Panc1 (cell line): ENCODE measurements around the gene TCF3. TPM values are rescaled to one million over a fixed set of nuclear protein-coding genes. Genes with fewer than 3 reads are reported as not detected.

Experiments used
- ATAC-seq: fragments of 200-7000 bp; cut with Tn5 transposase; 2 replicates; pipeline ENCODE4 v1.9.1; 2020; ENCODE audit warnings: mild to moderate bottlenecking, moderate library complexity
- BruUV-seq: library from RNA; stranded (reverse); fragments of 400-500 nt; replicated peaks from 2 replicates; lab custom pipeline; 2021; lab: Mats Ljungman, UMichigan
- CTCF ChIA-PET: fragments of 300-600 bp; sonication (Branson Sonifier 250); formaldehyde crosslinking; loops from one replicate; lab custom pipeline; 2022; ENCODE audit warnings: antibody characterized with exemption; lab: Charles Lee
- POLR2A ChIA-PET: fragments of 300-600 bp; sonication (Branson Sonifier 250); formaldehyde crosslinking; loops from one replicate; lab custom pipeline; 2022; ENCODE audit warnings: antibody characterized with exemption; lab: Charles Lee
- DNase-seq: peaks from one replicate; pipeline ENCODE4 v3.0.0-alpha.2; 2010; ENCODE audit warnings: low read depth, low spot score
- H3K27ac ChIP-seq: 2 replicates; pipeline ENCODE4 v1.5.1; 2011; ENCODE audit warnings: mild to moderate bottlenecking, low read length, inconsistent platforms
- H3K27me3 ChIP-seq: fragments of 200-500 bp; sonication (Bioruptor generic); 2 replicates; pipeline ENCODE4 v1.6.0; 2014; ENCODE audit warnings: low read length, inconsistent platforms; ENCODE audit not compliant: control insufficient read depth, insufficient read depth
- H3K36me3 ChIP-seq: fragments of 200-500 bp; sonication (Bioruptor generic); 2 replicates; pipeline ENCODE4 v1.5.1; 2014; ENCODE audit warnings: inconsistent platforms, mild to moderate bottlenecking, low read length, moderate library complexity; ENCODE audit not compliant: control insufficient read depth, insufficient read depth
- H3K4me1 ChIP-seq: 2 replicates; pipeline ENCODE4 v1.5.1; 2011; ENCODE audit warnings: inconsistent platforms, mild to moderate bottlenecking, low read length, moderate library complexity; ENCODE audit not compliant: control insufficient read depth, insufficient read depth
- H3K4me3 ChIP-seq, 2 experiments: 2 replicates each; pipeline ENCODE4 v1.5.1; 2011 to 2012; ENCODE audit warnings: low read depth in 2 of 2, low read length in 2 of 2, mild to moderate bottlenecking in 2 of 2, inconsistent platforms in 1 of 2, moderate library complexity in 1 of 2
- H3K9me3 ChIP-seq: fragments of 200-500 bp; sonication (Bioruptor generic); 2 replicates; pipeline ENCODE4 v1.5.1; 2014; ENCODE audit warnings: low read depth, mild to moderate bottlenecking, inconsistent platforms, low read length, moderate library complexity; ENCODE audit not compliant: control insufficient read depth, insufficient read depth
- CTCF ChIP-seq: fragments of 450-650 bp; IDR thresholded peaks from 2 replicates; pipeline ENCODE4 v1.5.1; 2017; ENCODE audit warnings: mild to moderate bottlenecking
- POLR2AphosphoS5 ChIP-seq: IDR thresholded peaks from 2 replicates; pipeline ENCODE4 v1.6.1; 2012; ENCODE audit warnings: mild to moderate bottlenecking, low read depth, low read length, moderate library complexity
- REST ChIP-seq, 2 experiments: IDR thresholded peaks; 2 replicates each; pipeline ENCODE4 v1.6.1; 2011 to 2012; ENCODE audit warnings: low read depth in 2 of 2, control low read depth in 1 of 2, low read length in 1 of 2, mild to moderate bottlenecking in 1 of 2, moderate library complexity in 1 of 2; ENCODE audit not compliant: insufficient read depth in 1 of 2
- SIN3A ChIP-seq: IDR thresholded peaks from 2 replicates; pipeline ENCODE4 v1.6.1; 2012; ENCODE audit warnings: low read depth, mild to moderate bottlenecking, low read length, moderate library complexity, borderline replicate concordance; ENCODE audit not compliant: insufficient read depth
- TCF7L2 ChIP-seq: IDR thresholded peaks from 2 replicates; pipeline ENCODE4 v1.6.1; 2011; ENCODE audit warnings: mild to moderate bottlenecking, low read depth, low read length, inconsistent platforms
- in situ Hi-C: cut with HindIII; loops from 2 replicates; pipeline ENCODE4 v1.10.0; 2016; ENCODE audit warnings: low sequenced_read_pairs, low pct_unique_long_range_greater_than_20kb
- intact Hi-C: fragments of 100-400 bp; cut with micrococcal nuclease; formaldehyde crosslinking; loops from one replicate; pipeline ENCODE4 v1.10.0; 2022; ENCODE audit not compliant: unreplicated experiment
- total RNA-seq: library from RNA; stranded (reverse); gene quantifications from one replicate; pipeline ENCODE4 v1.2.1, GENCODE V29; 2021; ENCODE audit not compliant: unreplicated experiment

TCF3 gene
- total RNA-seq, 1 experiment from 2014 or later = 175 TPM

- intact Hi-C loops = no loop called here
Measured at GRCh38 chr19:1560286-1560882, 92.0 kb downstream of the TCF3 start.

More at GRCh38 chr19:1560286-1560882, 92.0 kb downstream of the TCF3 start:
- ChIA-PET CTCF (no interaction called here), POLR2A (no interaction called here)
- Histone ChIP-seq H3K9me3 (no peaks in the 10 kb centered on the region), H3K27me3 (no peaks in the 10 kb centered on the region), H3K27ac (no peak overlapping the region), H3K36me3 (no peaks in the 10 kb centered on the region), H3K4me3 (no peak overlapping the region), H3K4me1 (no peaks in the 10 kb centered on the region)
- BruUV-seq = no TSS peak
- no peak for DNase-seq
- in situ Hi-C loops = no loop called here
- no peak for ATAC-seq
- TF ChIP-seq SIN3A (no peak), CTCF (no peak), REST (IDR thresholded peaks at IDR 0.05; ENCODE audit: insufficient read depth in 1 of 2, low read depth in 2 of 2, low read length in 1 of 2) (no peak), POLR2AphosphoS5 (no peak), TCF7L2 (no peak)

Other genes starting within 250 kb of the TCF3 start
- gene DAZAP1, start 245.0 kb downstream of the TCF3 start, total RNA-seq = 195 TPM
- 1,067 TPM for gene RPS15, start 214.2 kb downstream of the TCF3 start, total RNA-seq
- gene APC2, start 202.5 kb downstream of the TCF3 start, total RNA-seq = 11.9 TPM
- 34.7 TPM for gene C19orf25, start 173.4 kb downstream of the TCF3 start, total RNA-seq
- 9.9 TPM for gene PCSK4, start 162.3 kb downstream of the TCF3 start, total RNA-seq
- 9.2 TPM for gene REEP6, start 161.4 kb downstream of the TCF3 start, total RNA-seq
- 20.6 TPM for gene ADAMTSL5, start 139.6 kb downstream of the TCF3 start, total RNA-seq
- not detected for gene PLK5, start 128.5 kb downstream of the TCF3 start, total RNA-seq
- gene MEX3D, start 84.3 kb downstream of the TCF3 start, total RNA-seq = 73.7 TPM
- 139 TPM for gene MBD3, start 59.8 kb downstream of the TCF3 start, total RNA-seq
- 300 TPM for gene UQCR11, start 47.2 kb downstream of the TCF3 start, total RNA-seq
- 16.5 TPM for gene ONECUT3, start 100.9 kb upstream of the TCF3 start, total RNA-seq
- gene ATP8B3, start 159.7 kb upstream of the TCF3 start, total RNA-seq = 67.7 TPM
- gene REXO1, start 195.9 kb upstream of the TCF3 start, total RNA-seq = 52.1 TPM
- gene KLF16, start 211.0 kb upstream of the TCF3 start, total RNA-seq = 79.3 TPM
- gene ABHD17A, start 232.9 kb upstream of the TCF3 start, total RNA-seq = 57.1 TPM